HG02938 (cell line): Measurements from ENCODE around the gene RPTOR.

ENCODE experiments used
- ATAC-seq: cut with Tn5 transposase; IDR thresholded peaks from one replicate; pipeline ENCODE4 v1.9.1; 2021; ENCODE audit warnings: mild to moderate bottlenecking, moderate library complexity; ENCODE audit not compliant: unreplicated experiment

Gene RPTOR

DNA sequence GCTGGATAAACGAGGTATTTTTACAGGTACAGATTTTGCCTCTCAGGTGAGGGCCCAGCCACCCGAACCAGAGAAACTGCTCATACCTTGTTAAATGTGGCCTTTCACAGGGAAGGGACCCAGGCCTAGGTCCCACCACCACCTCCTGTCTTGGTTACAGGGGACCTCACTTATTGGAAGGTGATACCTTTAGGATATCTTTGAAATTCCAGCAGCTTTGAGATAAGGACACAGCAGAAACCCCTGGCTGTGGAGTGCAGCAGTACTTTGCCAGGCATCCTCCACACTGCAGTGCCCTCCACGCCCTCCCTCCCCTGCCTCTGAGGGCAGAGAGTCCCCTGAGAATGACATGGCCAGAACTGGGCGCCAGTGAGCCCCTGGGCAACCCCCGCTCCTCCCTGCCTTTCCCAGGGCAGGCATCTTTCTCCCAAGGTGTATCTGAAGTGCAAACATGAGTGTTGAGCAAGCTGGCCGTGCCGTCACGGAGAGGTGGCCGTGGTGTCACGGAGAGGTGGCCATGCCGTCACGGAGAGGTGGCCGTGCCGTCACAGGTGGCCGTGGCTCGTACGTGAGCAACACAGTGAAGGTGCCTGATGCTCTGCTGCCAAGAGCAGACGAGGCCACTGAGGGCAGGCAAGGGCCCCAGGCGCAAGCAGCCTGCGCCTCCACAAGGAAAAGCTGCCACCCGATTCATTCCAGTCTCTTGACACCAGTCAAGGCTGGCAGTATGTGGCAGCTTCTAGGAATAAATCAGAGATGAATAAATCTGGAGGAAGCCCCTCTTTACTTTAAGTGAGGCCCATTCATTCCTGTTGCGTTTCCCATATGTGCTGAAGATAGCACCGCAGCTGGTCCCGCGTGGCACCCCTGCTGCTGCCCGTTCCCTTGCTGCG is 312.5 kb downstream of the RPTOR start:
- ATAC-seq: peak; percentile 15

- no peak for ATAC-seq
Measured at GRCh38 chr17:80857756-80858171, 313.1 kb downstream of the RPTOR start.

DNA sequence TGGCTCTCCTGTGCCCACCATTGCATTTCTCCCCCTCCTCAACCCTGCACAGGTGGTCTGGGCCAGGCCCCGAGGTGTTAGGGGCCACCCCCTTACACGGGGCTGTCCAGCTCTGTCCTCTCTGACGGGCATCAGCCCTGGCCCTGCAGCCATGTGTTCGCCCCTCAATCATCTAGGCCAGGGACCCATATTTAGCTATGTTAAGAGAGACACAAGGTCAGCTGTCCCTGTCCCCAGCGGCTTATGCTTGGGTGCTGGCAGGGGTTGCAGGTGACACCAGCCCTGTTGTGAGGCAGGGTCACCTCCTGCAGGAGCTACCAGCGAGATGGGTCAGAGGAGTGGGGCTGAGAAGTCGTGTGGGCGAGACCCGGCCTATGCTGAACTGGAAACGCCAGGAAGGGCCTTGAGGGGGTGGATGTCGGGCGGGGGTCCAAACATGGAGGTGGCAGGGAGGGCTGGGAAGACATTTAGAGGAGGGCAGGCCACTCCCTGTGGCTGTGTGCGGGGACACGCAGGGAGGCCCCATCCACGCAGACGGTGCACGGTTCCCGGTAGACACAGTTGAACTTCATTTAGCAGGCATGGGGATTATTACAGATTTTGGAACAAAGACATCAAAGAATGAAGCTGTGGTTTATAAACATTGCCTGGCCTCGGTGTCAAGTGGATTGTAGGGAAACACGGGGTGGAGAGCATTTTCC is 313.8 kb downstream of the RPTOR start:
- no peak for ATAC-seq

- no peak for ATAC-seq
Measured at GRCh38 chr17:80859002-80859941, 314.6 kb downstream of the RPTOR start.

DNA sequence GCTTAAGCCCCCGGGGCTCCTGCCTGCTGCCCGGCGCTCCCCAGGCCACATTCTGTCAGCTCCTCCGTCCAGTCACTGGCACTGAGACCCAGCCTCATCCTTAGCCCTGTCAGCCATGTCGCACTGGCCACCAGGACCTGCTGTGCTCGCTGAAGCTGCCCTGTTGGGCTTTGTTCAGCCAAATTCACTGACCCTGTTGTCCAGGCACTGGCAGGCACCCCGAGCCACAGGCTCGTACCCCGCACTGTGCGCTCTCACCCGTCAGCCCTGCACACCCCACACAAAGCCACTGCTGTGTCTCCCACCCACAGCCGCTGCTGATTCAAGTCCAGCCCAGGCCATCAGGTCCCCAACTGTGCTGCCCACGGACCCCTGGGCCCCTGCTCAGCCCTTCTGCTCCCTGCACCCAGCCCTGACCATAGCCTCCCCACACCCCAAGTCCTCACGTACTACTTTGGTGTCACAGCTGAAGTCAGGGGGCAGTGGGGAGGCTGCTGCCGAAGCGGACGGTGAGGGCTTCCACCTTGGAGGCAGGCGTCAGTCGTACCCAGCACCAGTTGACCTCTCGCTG is 315.5 kb downstream of the RPTOR start:
- no peak for ATAC-seq

GRCh38 chr17:80860703-80861417 is 316.2 kb downstream of the RPTOR start:
- no peak for ATAC-seq

- ATAC-seq: no peak
Measured at GRCh38 chr17:80861418-80861815, 316.8 kb downstream of the RPTOR start.

DNA sequence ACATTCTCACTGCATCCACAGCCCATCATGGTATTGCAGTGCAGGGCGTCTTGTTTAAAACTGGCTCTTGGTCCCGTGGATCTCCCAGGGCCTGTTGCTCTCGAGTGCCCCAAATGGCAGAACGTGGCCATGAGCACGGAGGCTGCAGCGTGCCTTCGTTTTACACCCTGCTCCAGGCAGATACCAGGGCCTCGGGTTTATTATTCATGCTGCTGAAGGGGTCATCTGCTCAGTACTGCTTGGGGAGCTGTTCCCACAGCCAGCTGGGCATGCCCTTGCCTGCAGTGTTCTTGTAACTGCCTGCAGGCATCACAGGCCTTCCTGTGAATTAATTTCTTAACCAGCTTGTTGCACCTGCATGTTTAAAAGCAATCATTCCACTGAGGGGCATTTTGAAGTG is 317.3 kb downstream of the RPTOR start:
- ATAC-seq: no peak

DNA sequence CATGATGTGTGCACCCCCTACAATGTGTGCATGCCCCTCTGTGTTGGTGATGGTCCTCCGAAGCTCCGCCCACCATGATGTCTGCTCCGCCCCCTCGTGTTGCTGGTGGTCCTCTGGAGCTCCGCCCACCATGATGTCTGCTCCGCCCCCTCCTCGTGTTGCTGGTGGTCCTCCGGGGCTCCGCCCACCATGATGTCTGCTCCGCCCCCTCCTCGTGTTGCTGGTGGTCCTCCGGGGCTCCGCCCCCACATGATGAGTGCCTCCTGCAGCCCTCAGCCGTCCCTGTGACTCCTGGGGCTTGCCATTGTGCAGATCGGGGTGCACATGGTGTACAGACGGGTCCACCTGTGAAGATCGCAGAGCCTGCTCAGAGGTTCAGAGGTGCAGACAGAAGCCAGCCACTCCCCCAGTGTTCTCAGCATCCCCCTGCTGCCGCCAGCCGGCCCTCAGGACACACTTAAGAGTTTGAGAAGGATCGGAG is 317.9 kb downstream of the RPTOR start:
- ATAC-seq: no peak

DNA sequence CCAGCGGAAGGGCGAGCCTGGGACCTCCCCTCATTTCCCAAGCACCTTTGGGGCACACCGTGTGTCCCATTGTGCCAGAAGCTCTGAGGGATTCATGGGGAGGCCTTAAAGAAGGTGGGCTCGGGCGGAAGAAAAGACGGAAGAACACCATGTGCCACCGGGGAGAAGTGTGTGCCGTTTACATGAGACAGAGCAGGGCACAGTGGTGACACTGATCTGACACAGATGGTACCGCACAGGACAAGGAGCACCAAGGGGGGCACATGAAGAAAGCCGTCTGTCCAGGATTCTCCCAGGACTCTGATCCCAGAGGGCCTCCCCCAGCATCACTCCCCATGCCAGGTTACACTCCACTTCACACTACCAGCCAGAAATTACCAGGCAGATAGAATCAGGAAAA is 318.3 kb downstream of the RPTOR start:
- ATAC-seq: no peak

GRCh38 chr17:80863626-80864025 is 319.0 kb downstream of the RPTOR start:
- ATAC-seq: no peak

- no peak for ATAC-seq
Measured at GRCh38 chr17:80864751-80865150, 320.1 kb downstream of the RPTOR start.

DNA sequence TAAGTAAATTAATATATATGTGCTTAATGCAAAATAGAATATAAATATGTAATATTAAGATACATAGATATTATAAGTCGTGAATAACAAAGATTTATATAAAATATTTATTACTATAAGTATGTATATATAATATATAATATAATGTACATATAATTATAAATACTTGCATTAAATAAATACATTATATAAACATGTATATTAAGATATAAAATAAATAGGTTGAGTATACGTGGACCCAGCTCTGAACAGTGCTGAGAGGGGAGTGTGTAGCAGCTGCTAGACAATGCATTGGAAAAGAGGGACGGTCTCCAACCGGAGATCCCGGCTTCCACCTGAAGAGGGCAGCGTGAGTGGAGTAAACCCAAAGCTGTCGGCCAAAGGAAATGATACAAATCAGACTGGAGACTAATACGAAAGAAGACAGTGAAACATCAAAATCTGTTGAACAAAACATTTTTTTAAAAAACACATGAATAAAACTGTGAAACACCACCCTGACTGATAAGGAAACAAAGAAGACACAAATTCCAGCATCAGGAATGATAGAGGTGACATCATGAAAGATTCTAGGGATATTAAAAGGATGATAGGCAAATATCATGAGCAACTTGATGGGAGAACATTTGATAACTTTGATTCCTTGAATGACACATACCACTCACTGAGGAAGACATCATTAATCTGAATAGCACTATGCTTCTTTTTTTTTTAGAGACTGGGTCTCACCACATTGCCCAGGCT is 321.6 kb downstream of the RPTOR start:
- no peak for ATAC-seq

- ATAC-seq: no peak
Measured at GRCh38 chr17:80868022-80868609, 323.5 kb downstream of the RPTOR start.

GRCh38 chr17:80869481-80870145 is 325.0 kb downstream of the RPTOR start:
- no peak for ATAC-seq

DNA sequence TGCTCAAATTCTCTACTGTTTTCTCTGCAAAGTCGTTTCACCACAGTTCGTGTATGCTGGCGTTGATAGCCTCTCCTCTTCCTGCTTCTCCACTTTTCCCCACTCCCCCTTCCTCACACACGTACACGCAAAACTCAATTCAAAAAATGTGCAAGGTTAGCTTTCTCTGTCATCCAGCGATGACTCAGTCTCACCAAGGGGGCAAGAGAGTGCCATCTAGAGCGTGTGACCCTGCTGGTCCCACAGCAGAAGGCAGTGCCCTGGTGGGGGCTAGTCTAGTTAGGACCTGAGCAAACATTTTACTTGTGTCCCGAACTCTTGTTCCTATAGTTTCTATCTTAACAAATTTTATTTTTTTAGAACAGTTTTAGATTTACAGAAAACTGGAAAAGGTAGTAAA is 325.8 kb downstream of the RPTOR start:
- ATAC-seq: no peak

- ATAC-seq: no peak
Measured at GRCh38 chr17:80871341-80871740, 326.7 kb downstream of the RPTOR start.

DNA sequence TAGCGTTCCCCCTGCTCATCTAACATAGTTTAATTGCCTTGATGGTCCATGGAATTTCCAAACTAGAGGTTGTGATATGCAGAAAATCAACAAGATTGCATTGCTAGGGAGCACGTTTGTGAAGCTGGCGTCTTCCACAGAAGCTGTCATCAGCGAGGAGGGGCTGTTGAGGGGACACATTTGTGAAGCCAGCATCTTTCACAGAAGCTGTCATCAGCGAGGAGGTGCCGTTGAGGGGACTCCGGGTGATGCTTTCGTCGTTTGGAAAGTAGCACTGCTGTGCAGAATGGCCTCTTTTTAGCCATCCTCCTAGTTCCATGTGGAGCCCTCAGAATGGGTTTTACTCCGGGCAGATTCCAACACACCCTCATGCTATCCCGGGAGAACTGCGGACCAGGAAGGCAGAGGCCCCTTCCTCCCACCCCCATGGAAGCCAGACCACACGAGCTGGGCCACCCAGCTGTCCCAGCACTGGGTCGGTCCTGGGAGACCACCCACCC is 327.4 kb downstream of the RPTOR start:
- ATAC-seq: no peak
